ENCODE measurements around the gene GLRX5.

The GLRX5 gene

DNA sequence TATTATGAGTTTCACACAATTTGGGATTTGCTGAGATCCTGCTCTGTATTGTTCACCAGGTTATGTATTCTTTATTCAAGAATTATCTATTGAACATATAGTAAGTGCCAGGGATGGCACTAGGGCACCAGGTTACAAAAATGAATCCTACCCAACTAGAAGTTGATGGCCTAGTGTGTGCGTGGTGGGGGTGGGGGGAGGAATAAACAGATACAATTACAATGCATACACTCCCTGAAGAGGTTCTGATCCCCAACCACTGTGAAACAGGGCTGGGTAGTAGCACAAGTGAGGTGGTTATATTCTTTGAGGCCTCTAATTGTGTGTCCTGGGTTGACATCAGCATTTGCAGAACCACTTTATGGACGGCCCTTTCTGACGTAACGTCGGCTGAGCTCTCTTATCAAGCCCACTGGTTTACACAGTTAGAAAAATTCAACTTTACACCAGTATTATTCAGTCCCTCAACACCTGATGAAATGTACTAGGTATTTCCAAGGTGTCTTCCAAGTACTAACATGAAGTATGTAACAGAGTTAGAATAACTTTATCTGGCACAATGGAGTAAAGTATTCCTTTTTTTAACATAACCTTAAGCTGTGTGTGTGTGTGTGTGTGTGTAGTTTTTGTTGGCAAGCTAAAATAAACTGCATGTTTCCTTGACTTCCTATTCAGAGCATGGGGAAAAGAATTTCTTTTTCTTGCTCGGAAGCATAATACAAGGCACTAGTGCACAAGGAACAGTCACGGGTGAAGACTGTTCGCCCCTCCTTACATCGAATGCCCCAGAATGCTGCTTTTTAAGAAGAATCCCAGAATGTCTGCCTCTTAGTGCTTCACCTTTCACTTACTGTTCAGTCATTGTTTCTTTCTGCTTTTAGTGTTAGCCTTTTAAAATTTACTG lies 8.1 kb upstream of the GLRX5 start:
- ChIA-PET POLR2A (ENCODE audit: low non-redundant PET) (no interaction called here), CTCF (interaction anchor here (0.6 to 2.4 kb wide), 6 partner anchors 65 to 764 kb away, joined by 3 to 8 read pairs (median 4); no protein-coding TSS in a partner anchor)
- no peak for DNase-seq (ENCODE audit: low spot score)
- TF ChIP-seq, protein P1, sequence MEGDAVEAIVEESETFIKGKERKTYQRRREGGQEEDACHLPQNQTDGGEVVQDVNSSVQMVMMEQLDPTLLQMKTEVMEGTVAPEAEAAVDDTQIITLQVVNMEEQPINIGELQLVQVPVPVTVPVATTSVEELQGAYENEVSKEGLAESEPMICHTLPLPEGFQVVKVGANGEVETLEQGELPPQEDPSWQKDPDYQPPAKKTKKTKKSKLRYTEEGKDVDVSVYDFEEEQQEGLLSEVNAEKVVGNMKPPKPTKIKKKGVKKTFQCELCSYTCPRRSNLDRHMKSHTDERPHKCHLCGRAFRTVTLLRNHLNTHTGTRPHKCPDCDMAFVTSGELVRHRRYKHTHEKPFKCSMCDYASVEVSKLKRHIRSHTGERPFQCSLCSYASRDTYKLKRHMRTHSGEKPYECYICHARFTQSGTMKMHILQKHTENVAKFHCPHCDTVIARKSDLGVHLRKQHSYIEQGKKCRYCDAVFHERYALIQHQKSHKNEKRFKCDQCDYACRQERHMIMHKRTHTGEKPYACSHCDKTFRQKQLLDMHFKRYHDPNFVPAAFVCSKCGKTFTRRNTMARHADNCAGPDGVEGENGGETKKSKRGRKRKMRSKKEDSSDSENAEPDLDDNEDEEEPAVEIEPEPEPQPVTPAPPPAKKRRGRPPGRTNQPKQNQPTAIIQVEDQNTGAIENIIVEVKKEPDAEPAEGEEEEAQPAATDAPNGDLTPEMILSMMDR (conservative IDR thresholded peaks at IDR 0.05; ENCODE audit: low read depth), result no peak
- H3K27ac ChIP-seq, result no peak overlapping the region

DNA sequence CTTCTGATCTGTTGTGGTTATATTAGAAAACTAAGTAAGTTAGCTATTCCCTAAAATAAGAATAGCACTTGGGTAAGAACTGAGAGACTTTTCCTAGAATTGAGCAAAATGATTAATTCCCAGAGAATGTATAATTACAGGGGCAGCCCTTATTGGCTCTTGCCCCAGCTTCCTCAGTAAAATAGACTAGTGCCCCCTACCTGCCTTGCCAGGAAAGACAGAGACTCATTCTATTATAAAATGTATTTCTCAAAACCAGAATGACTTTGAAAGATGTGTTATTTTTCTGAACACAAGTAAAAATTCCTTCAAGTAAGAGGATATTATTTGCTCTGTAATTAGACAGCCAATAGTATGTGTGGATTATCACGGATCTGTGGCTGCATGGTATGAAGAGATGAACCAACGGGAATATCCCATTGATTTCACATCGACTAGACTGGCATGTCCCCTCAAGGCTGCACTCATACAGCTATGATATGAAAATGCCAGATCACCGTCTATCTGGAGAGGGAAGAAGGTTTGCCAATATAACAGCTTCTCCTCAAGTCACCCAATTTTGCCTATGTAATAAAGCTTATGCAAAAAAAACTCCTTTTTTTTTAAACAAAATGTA lies 7.4 kb upstream of the GLRX5 start:
- ChIA-PET POLR2A (ENCODE audit: low non-redundant PET) (no interaction called here), CTCF (interaction anchor here (0.6 to 2.4 kb wide), 7 partner anchors 66 to 383 kb away, joined by 3 to 8 read pairs (median 4); no protein-coding TSS in a partner anchor)
- no peak for DNase-seq (ENCODE audit: low spot score)
- H3K27ac ChIP-seq, result no peak overlapping the region
- TF ChIP-seq, protein P1 (conservative IDR thresholded peaks at IDR 0.05; ENCODE audit: low read depth), result peak; percentile 76

DNA sequence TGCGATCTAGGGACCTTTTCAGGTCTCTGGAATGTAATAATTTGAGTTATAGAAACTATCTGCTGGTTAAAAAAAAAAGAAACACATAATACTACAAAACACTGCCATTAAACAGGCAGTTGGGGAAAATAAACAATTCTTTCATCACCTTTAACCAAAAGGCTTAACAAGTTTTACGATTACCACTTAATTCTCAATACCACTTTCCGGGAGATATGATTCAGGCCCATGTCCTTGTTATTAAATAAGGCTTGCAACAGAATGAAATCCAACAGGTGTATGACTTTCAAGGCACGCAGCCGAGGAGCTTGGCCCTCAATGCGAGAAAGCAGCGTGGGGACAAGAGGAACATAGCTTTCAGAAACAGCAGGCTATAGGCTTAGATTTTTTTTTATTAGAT lies 5.6 kb upstream of the GLRX5 start:
- ChIA-PET POLR2A (ENCODE audit: low non-redundant PET) (no interaction called here), CTCF (no interaction called here)
- no peak for DNase-seq (ENCODE audit: low spot score)
- 0 out of 2 replicates have a peak overlapping the region, but pooled peaks have one; percentile 11 for H3K27ac ChIP-seq
- TF ChIP-seq, protein P1 (conservative IDR thresholded peaks at IDR 0.05; ENCODE audit: low read depth), result no peak

DNA sequence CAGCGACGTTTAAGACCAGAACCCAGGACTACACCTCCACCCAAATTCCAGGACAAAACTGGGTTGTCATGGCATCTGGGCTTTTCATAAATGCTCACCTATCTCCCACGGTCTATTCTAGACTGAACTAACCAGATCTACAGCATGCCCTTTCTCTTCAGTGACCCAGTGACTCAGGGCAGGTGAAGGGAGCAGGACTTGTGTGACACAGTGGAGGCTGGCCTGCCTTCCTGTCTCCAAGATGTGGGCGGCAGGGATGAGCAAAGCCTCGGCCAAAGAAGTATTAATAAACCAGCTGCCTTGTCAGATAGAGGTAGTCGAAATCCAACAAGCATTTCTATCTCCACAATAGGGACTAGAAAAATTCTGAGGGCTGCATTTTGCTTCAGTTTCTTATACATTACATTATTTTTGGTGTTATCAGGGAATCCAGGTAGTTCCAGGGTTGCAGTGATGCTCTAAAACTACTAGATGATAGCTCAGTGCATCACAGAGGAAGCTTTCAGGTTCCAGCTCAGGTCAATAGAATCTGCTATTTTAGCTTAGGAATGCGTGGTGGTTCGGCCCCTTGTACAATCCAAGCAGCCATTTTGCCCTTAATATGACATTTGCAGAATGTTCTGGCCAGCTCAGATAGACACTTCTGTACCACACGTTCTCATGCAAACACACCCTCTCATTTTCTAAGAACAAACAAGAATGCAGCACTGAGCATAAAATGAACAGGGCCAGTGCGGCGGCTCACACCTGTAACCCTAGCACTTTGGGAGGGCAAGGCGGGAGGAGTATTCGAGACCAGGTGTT lies 4.2 kb upstream of the GLRX5 start:
- no peak for DNase-seq (ENCODE audit: low spot score)
- ChIA-PET POLR2A (ENCODE audit: low non-redundant PET) (no interaction called here), CTCF (no interaction called here)
- H3K27ac ChIP-seq, result peak overlapping the region; percentile 42
- TF ChIP-seq, protein P1 (conservative IDR thresholded peaks at IDR 0.05; ENCODE audit: low read depth), result no peak

DNA sequence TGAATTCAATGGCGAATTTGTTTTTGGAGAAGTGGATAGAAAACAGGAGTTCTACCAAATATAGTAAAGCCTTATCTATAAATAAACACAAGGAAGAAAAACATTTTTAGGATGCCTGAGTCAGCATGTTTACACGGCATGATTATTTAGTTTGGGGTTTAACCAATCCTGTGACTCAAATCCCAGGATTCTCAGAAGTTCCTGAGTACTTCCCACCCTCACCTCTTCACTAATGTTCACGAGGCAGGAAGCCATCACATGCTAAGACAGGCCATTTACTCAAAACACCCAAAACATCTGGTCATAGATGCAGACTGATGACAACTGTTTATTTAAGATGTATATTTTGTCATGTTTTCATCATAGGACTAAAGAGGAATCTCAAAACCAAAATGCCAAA lies 3.4 kb upstream of the GLRX5 start:
- H3K27ac ChIP-seq, result no peak overlapping the region; the same call in 1 of the 2 replicates
- CTCF ChIA-PET, result no interaction called here
- DNase-seq (ENCODE audit: low spot score), result no peak
- POLR2A ChIA-PET (ENCODE audit: low non-redundant PET), result no interaction called here
- TF ChIP-seq, protein P1 (conservative IDR thresholded peaks at IDR 0.05; ENCODE audit: low read depth), result no peak

DNA sequence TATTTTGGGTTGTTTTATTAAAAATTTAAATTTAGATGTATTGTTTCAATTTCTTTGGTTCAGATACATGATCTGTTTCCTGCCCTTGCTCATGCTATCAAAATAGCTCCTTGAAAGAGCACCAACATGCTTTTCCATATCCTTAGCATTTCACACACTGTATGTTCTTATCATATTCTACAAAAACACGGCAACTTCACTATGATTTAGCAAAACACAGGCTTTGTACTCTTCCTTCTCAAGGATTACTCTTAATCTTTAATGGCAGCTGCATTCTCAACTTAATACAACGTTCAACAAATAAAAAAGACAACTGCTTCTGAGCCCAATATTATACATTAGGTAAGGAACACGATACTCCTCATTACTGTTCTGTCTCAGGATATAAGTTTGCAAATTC lies 2.9 kb upstream of the GLRX5 start:
- TF ChIP-seq, protein P1 (conservative IDR thresholded peaks at IDR 0.05; ENCODE audit: low read depth), result no peak
- no peak overlapping the region for H3K27ac ChIP-seq
- no peak for DNase-seq (ENCODE audit: low spot score)
- CTCF ChIA-PET, result no interaction called here
- POLR2A ChIA-PET (ENCODE audit: low non-redundant PET), result no interaction called here
